ENCODE measurements around the gene SEMA3E. TPM values are rescaled to one million over a fixed set of nuclear protein-coding genes. Genes with fewer than 3 reads are reported as not detected.
A peak's percentile ranks its signal among the peaks of the same experiment; 100 is the strongest.

The SEMA3E gene
- total and polyA plus RNA-seq, 2 experiments from 2014 or later = 0.75 to 0.92 TPM

DNA sequence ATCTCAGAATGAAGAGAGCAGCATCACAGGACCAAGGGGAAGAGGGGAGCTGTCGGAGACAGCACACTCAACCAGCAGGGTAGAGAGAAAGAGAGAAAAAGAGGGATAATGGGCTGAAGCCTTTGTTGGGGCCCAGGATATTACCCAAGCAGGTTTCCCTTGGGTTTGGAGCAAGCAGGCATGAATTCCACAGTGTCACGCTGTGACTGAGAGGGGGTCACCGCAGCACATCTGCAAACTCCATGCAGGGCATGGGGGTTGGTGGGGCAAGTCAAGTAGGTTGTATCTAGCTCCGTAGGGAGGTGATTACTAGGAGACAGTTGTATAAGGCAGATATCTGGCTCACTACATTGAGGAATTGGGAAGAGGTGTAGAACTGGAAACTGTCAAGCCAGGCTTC is 42.2 kb upstream of the SEMA3E start:
- no peaks in the 10 kb centered on the region for H3K27me3 ChIP-seq
- TF ChIP-seq, protein P1, sequence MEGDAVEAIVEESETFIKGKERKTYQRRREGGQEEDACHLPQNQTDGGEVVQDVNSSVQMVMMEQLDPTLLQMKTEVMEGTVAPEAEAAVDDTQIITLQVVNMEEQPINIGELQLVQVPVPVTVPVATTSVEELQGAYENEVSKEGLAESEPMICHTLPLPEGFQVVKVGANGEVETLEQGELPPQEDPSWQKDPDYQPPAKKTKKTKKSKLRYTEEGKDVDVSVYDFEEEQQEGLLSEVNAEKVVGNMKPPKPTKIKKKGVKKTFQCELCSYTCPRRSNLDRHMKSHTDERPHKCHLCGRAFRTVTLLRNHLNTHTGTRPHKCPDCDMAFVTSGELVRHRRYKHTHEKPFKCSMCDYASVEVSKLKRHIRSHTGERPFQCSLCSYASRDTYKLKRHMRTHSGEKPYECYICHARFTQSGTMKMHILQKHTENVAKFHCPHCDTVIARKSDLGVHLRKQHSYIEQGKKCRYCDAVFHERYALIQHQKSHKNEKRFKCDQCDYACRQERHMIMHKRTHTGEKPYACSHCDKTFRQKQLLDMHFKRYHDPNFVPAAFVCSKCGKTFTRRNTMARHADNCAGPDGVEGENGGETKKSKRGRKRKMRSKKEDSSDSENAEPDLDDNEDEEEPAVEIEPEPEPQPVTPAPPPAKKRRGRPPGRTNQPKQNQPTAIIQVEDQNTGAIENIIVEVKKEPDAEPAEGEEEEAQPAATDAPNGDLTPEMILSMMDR (IDR thresholded peaks at IDR 0.05; ENCODE audit: low read depth, low read length) = no peak
- DNase-seq (ENCODE audit: low read depth in 1 of 2, low spot score in 1 of 2) = no peak
- no peaks in the 10 kb centered on the region for H3K9me3 ChIP-seq (ENCODE audit: low read depth)
- H3K27ac ChIP-seq = no peak overlapping the region
- H3K4me1 ChIP-seq (ENCODE audit: low read depth) = no peaks in the 10 kb centered on the region
- no peak overlapping the region for H3K4me3 ChIP-seq
- no peaks in the 10 kb centered on the region for H3K36me3 ChIP-seq

DNA sequence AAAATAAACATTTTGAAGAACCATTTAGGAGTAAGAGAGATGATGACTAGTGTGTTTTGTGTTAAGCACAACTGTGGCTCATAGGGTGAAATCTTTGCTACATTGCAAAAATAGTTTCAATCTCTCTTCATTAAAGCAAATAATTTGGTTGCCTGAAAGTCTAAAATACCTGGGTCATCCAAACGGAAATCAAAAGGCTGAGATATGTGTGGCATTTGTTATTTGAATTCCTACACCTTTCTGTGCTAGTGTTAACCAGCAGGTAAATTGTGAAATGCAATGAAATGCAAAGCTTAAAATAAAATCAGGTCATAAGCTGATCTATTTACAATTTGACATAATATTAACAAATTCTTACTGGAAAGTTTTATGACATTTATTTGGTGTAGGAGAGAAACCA is 40.9 kb upstream of the SEMA3E start:
- H3K27ac ChIP-seq = no peak overlapping the region
- H3K4me1 ChIP-seq (ENCODE audit: low read depth) = peaks cover 4% of the 10 kb centered on the region
- H3K36me3 ChIP-seq = no peaks in the 10 kb centered on the region
- no peaks in the 10 kb centered on the region for H3K9me3 ChIP-seq (ENCODE audit: low read depth)
- H3K27me3 ChIP-seq = no peaks in the 10 kb centered on the region
- TF ChIP-seq, protein P1 (IDR thresholded peaks at IDR 0.05; ENCODE audit: low read depth, low read length) = no peak
- no peak overlapping the region for H3K4me3 ChIP-seq
- no peak for DNase-seq (ENCODE audit: low read depth in 1 of 2, low spot score in 1 of 2)

DNA sequence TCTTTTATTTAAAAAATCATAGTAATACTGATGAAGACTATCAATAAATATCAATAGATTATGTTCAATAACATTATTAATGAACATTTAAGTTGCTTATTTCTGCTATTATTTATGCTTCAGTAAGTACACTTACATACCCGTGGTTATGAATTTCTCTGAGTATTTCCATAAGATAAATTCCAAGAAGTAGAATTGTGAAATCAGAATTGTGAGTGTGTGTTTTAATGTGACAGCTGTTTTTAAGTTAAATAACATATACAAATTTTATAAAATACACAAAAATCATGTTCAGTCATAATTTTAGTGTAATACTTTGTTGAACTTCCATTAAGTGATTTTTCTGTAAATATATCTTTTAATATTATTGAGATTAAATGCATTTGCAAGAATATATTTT is 37.5 kb upstream of the SEMA3E start:
- Histone ChIP-seq H3K36me3 (no peaks in the 10 kb centered on the region), H3K4me1 (ENCODE audit: low read depth) (peaks cover 4% of the 10 kb centered on the region), H3K27ac (no peak overlapping the region), H3K4me3 (no peak overlapping the region), H3K9me3 (ENCODE audit: low read depth) (no peaks in the 10 kb centered on the region), H3K27me3 (no peaks in the 10 kb centered on the region)
- TF ChIP-seq, protein P1 (IDR thresholded peaks at IDR 0.05; ENCODE audit: low read depth, low read length) = no peak
- DNase-seq (ENCODE audit: low read depth in 1 of 2, low spot score in 1 of 2) = no peak

DNA sequence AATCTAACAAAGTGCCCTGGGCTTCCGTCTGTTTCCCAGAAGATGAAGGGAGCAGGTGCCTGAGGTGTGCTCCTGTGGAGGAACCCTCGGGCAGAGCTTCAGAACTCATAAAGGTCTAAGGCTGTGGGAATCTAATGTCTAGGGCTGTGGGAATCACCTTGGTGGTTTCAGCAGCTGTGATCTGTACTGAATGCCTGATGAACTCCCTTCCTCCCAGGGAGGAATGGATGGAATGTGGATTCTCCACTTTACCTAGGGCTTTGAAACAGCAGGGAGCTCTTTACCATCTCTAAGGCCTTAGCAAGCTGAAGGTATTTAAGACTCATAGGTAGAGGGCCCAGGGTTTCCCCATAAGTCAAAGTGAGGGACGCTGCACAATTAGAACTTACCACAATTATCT is 36.0 kb upstream of the SEMA3E start:
- H3K4me1 ChIP-seq (ENCODE audit: low read depth) = peaks cover 4% of the 10 kb centered on the region
- no peaks in the 10 kb centered on the region for H3K9me3 ChIP-seq (ENCODE audit: low read depth)
- no peak overlapping the region for H3K4me3 ChIP-seq
- H3K36me3 ChIP-seq = no peaks in the 10 kb centered on the region
- no peak overlapping the region for H3K27ac ChIP-seq
- H3K27me3 ChIP-seq = no peaks in the 10 kb centered on the region
- DNase-seq (ENCODE audit: low read depth in 1 of 2, low spot score in 1 of 2) = peak in 1 of 2 donors; percentile 41
- TF ChIP-seq, protein P1 (IDR thresholded peaks at IDR 0.05; ENCODE audit: low read depth, low read length) = no peak

DNA sequence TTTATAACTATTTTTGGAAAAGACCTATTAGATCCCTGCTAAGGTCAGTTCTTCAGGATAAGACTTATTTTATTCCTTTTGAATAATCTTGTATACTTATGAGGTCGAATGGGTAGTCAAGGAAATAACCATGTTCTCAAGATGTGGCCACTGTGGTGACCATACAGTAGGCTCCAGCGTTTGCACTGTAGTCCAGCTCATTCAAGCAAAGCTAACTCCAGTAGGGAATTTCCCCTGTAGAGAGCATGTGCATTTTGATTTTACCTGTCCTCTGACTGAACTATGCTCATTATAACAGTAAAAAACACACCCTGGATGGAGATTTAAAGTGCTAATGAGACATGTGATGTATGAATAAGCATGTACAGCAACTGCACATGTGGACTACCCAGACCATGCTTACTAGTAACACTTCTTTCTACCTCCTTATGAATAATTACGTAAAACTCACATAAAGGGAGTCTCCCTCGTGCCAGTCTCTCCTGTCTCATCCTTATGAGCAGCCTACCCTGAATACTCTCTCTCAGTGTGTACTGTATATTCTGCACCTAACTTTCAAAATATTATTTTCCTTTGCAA is 32.4 kb upstream of the SEMA3E start:
- peaks cover 4% of the 10 kb centered on the region for H3K4me1 ChIP-seq (ENCODE audit: low read depth)
- H3K27me3 ChIP-seq = no peaks in the 10 kb centered on the region
- H3K4me3 ChIP-seq = no peak overlapping the region
- TF ChIP-seq, protein P1 (IDR thresholded peaks at IDR 0.05; ENCODE audit: low read depth, low read length) = no peak
- no peaks in the 10 kb centered on the region for H3K9me3 ChIP-seq (ENCODE audit: low read depth)
- DNase-seq (ENCODE audit: low read depth in 1 of 2, low spot score in 1 of 2) = no peak
- no peaks in the 10 kb centered on the region for H3K36me3 ChIP-seq
- no peak overlapping the region for H3K27ac ChIP-seq

Data from cardiac muscle cell (in vitro differentiated cells and primary cell).